HuH-7 (cell line): ENCODE measurements around the gene KRT83.
A peak's percentile ranks its signal among the peaks of the same experiment; 100 is the strongest.

Source experiments
- DNase-seq: peaks from one replicate; pipeline ENCODE4 v3.0.0; 2011; ENCODE audit warnings: low spot score

KRT83 gene

GRCh38 chr12:52332381-52332780 is 11.2 kb upstream of the KRT83 start:
- no peak for DNase-seq

GRCh38 chr12:52331833-52332232 is 10.6 kb upstream of the KRT83 start:
- no peak for DNase-seq

- no peak for DNase-seq
Observed at GRCh38 chr12:52331039-52331438, 9.8 kb upstream of the KRT83 start.

GRCh38 chr12:52327830-52328500 is 6.8 kb upstream of the KRT83 start:
- no peak for DNase-seq

GRCh38 chr12:52327052-52327829 is 6.0 kb upstream of the KRT83 start:
- DNase-seq, result peak; percentile 79

GRCh38 chr12:52324153-52324444 is 2.9 kb upstream of the KRT83 start:
- DNase-seq, result no peak

- no peak for DNase-seq
Observed at GRCh38 chr12:52323416-52324152, 2.4 kb upstream of the KRT83 start.

- DNase-seq, result no peak
Observed at GRCh38 chr12:52323001-52323400, 1.8 kb upstream of the KRT83 start.

- no peak for DNase-seq
Observed at GRCh38 chr12:52322069-52322468, 871 bp upstream of the KRT83 start.

GRCh38 chr12:52321418-52321817 is 220 bp upstream of the KRT83 start:
- DNase-seq, result no peak

GRCh38 chr12:52319097-52319496 is 2.1 kb downstream of the KRT83 start:
- no peak for DNase-seq

- DNase-seq, result no peak
Observed at GRCh38 chr12:52318241-52318990, 2.8 kb downstream of the KRT83 start.

GRCh38 chr12:52317468-52318052 is 3.6 kb downstream of the KRT83 start:
- no peak for DNase-seq

- no peak for DNase-seq
Observed at GRCh38 chr12:52316701-52317100, 4.5 kb downstream of the KRT83 start.

GRCh38 chr12:52316290-52316689 is 4.9 kb downstream of the KRT83 start:
- no peak for DNase-seq

GRCh38 chr12:52315721-52316120 is 5.5 kb downstream of the KRT83 start:
- DNase-seq, result peak; percentile 74

GRCh38 chr12:52314511-52314910 is 6.7 kb downstream of the KRT83 start:
- DNase-seq, result no peak

GRCh38 chr12:52313926-52314325 is 7.3 kb downstream of the KRT83 start:
- DNase-seq, result no peak

- DNase-seq, result no peak
Observed at GRCh38 chr12:52313461-52313860, 7.7 kb downstream of the KRT83 start.

- no peak for DNase-seq
Observed at GRCh38 chr12:52312086-52312485, 9.1 kb downstream of the KRT83 start.

- DNase-seq, result no peak
Observed at GRCh38 chr12:52311285-52311648, 9.9 kb downstream of the KRT83 start.

- DNase-seq, result no peak
Observed at GRCh38 chr12:52310622-52311284, 10.4 kb downstream of the KRT83 start.
